ENCODE measurements around the gene BRCA2.

BRCA2 gene

GRCh38 chr13:32385410-32385809 is 70.1 kb downstream of the BRCA2 start:
- TF ChIP-seq, protein P1, sequence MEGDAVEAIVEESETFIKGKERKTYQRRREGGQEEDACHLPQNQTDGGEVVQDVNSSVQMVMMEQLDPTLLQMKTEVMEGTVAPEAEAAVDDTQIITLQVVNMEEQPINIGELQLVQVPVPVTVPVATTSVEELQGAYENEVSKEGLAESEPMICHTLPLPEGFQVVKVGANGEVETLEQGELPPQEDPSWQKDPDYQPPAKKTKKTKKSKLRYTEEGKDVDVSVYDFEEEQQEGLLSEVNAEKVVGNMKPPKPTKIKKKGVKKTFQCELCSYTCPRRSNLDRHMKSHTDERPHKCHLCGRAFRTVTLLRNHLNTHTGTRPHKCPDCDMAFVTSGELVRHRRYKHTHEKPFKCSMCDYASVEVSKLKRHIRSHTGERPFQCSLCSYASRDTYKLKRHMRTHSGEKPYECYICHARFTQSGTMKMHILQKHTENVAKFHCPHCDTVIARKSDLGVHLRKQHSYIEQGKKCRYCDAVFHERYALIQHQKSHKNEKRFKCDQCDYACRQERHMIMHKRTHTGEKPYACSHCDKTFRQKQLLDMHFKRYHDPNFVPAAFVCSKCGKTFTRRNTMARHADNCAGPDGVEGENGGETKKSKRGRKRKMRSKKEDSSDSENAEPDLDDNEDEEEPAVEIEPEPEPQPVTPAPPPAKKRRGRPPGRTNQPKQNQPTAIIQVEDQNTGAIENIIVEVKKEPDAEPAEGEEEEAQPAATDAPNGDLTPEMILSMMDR (IDR thresholded peaks at IDR 0.05; ENCODE audit: low read depth, low read length): no peak
- no peak for DNase-seq (ENCODE audit: extremely low read depth, low read depth)

GRCh38 chr13:32390048-32390447 is 74.7 kb downstream of the BRCA2 start:
- TF ChIP-seq, protein P1 (IDR thresholded peaks at IDR 0.05; ENCODE audit: low read depth, low read length): no peak
- DNase-seq (ENCODE audit: extremely low read depth, low read depth): no peak

DNA sequence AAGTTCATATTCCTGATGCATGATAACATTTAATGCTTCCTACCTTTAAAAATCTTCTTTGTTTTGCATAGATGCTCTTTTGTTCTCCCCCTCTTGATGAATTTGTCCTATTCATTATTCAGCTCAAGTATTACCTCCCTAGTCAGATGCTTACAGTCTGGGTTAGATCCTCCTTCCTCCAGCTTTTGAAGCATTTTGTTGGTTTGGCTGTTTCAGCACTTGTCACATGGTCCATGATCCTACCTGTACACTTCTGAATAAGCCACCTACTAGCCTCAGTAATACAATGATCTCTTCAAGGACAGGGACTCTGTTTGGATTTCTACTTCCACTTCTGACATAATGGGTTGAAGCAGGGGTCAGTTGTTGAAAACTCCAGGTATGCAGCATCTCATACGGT is 75.2 kb downstream of the BRCA2 start:
- no peak for DNase-seq (ENCODE audit: extremely low read depth, low read depth)
- TF ChIP-seq, protein P1 (IDR thresholded peaks at IDR 0.05; ENCODE audit: low read depth, low read length): no peak

- TF ChIP-seq, protein P1 (IDR thresholded peaks at IDR 0.05; ENCODE audit: low read depth, low read length): no peak
- no peak for DNase-seq (ENCODE audit: extremely low read depth, low read depth)
Observed at GRCh38 chr13:32391101-32391619, 75.9 kb downstream of the BRCA2 start.

GRCh38 chr13:32403108-32403507 is 87.8 kb downstream of the BRCA2 start:
- TF ChIP-seq, protein P1 (IDR thresholded peaks at IDR 0.05; ENCODE audit: low read depth, low read length): no peak

GRCh38 chr13:32407854-32408253 is 92.5 kb downstream of the BRCA2 start:
- no peak for DNase-seq (ENCODE audit: extremely low read depth, low read depth)
- TF ChIP-seq, protein P1 (IDR thresholded peaks at IDR 0.05; ENCODE audit: low read depth, low read length): no peak

More at GRCh38 chr13:32403108-32403507, 87.8 kb downstream of the BRCA2 start:
- no peak for DNase-seq (ENCODE audit: extremely low read depth, low read depth)

- DNase-seq (ENCODE audit: extremely low read depth, low read depth): no peak
- TF ChIP-seq, protein P1 (IDR thresholded peaks at IDR 0.05; ENCODE audit: low read depth, low read length): no peak
Observed at GRCh38 chr13:32408296-32409000, 93.1 kb downstream of the BRCA2 start.

Measured in AG09319 (cell line).